ENCODE results near the gene ERBB4. TPM values are rescaled to one million over a fixed set of nuclear protein-coding genes. Genes with fewer than 3 reads are reported as not detected.

Gene ERBB4
- polyA plus RNA-seq, 1 of the 3 experiments (the other 2 are of a cell fraction): 0.05 TPM

GRCh38 chr2:211837206-211837605, 701.4 kb downstream of the ERBB4 start (continued):
- TF ChIP-seq, protein P1, sequence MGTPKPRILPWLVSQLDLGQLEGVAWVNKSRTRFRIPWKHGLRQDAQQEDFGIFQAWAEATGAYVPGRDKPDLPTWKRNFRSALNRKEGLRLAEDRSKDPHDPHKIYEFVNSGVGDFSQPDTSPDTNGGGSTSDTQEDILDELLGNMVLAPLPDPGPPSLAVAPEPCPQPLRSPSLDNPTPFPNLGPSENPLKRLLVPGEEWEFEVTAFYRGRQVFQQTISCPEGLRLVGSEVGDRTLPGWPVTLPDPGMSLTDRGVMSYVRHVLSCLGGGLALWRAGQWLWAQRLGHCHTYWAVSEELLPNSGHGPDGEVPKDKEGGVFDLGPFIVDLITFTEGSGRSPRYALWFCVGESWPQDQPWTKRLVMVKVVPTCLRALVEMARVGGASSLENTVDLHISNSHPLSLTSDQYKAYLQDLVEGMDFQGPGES (IDR thresholded peaks at IDR 0.05; ENCODE audit: low read depth, low read length): no peak
- TF ChIP-seq RCOR1 (IDR thresholded peaks at IDR 0.05; ENCODE audit: low read length) (no peak), CHD2 (IDR thresholded peaks at IDR 0.05; ENCODE audit: low read length, partially characterized antibody) (no peak), TEAD4 (IDR thresholded peaks at IDR 0.05; ENCODE audit: borderline replicate concordance, insufficient read depth) (no peak), ZBTB33 (IDR thresholded peaks at IDR 0.05; ENCODE audit: borderline replicate concordance, low read depth) (no peak)

DNA sequence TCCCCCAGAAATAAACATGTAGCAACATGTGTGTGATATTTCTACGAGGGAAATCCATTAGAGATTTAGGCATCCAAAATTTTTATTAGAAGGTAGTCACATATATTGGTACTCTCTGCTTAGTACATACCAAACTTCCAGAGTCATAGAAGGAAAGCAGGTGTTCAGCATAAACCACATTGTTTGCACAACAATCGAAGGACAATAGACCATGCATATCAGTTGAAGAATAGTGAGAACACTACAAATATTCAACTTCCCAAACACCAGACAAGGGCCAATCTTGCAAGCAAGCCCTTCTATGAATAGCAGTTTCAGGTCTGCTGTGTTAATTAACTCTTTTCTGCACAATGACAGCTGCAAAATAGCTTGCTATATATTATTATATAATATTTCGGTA, 702.2 kb downstream of the ERBB4 start:
- no peaks in the 10 kb centered on the region for H3K36me3 ChIP-seq (replicated peaks in 1 of 2; ENCODE audit: control insufficient read depth in 1 of 2, insufficient read depth in 2 of 2, low read length in 1 of 2)
- H3K9me3 ChIP-seq: no peaks in the 10 kb centered on the region
- no peak overlapping the region for H3K27ac ChIP-seq (ENCODE audit: low read depth in 2 of 2, low read length in 1 of 2)
- WGBS (ENCODE audit: low lambda C conversion rate): 43% methylated on average over 3 of the region's 3 CpGs
- no peak overlapping the region for H3K4me3 ChIP-seq (ENCODE audit: low read depth in 2 of 2, low read length in 1 of 2)
- no peaks in the 10 kb centered on the region for H4K20me1 ChIP-seq (ENCODE audit: insufficient read depth)
- POLR2A ChIA-PET: no interaction called here
- DNase-seq: no peak
- TF ChIP-seq NFIC (IDR thresholded peaks at IDR 0.05; ENCODE audit: borderline replicate concordance) (no peak), RXRA (IDR thresholded peaks at IDR 0.05; ENCODE audit: borderline replicate concordance, low read depth) (no peak), CHD2 (IDR thresholded peaks at IDR 0.05; ENCODE audit: low read length, partially characterized antibody) (no peak), FOXJ3 (CRISPR knock-in tag; IDR thresholded peaks at IDR 0.05) (no peak)
- H3K4me1 ChIP-seq (ENCODE audit: control insufficient read depth in 1 of 2, insufficient read depth in 2 of 2, low read depth in 1 of 2, low read length in 1 of 2): no peaks in the 10 kb centered on the region
- H3K9ac ChIP-seq: no peak overlapping the region
- no peaks in the 10 kb centered on the region for H3K9me2 ChIP-seq
- H3F3A ChIP-seq (replicated peaks; ENCODE audit: insufficient read depth): no peaks in the 10 kb centered on the region
- no peak overlapping the region for H3K4me2 ChIP-seq
- no peak overlapping the region for H2AFZ ChIP-seq (ENCODE audit: low read depth)
- CTCF ChIA-PET: interaction anchor here (1.0 to 1.7 kb wide), 2 partner anchors 11 to 555 kb away, joined by 3 to 4 read pairs; no protein-coding TSS in a partner anchor
- no peaks in the 10 kb centered on the region for H3K79me2 ChIP-seq (ENCODE audit: insufficient read depth)
- H3K27me3 ChIP-seq (ENCODE audit: insufficient read depth): no peaks in the 10 kb centered on the region

GRCh38 chr2:211835695-211836094, 702.9 kb downstream of the ERBB4 start:
- no peaks in the 10 kb centered on the region for H3K4me1 ChIP-seq (ENCODE audit: control insufficient read depth in 1 of 2, insufficient read depth in 2 of 2, low read depth in 1 of 2, low read length in 1 of 2)
- no peaks in the 10 kb centered on the region for H4K20me1 ChIP-seq (ENCODE audit: insufficient read depth)
- H3K9me3 ChIP-seq: no peaks in the 10 kb centered on the region
- H3K4me2 ChIP-seq: no peak overlapping the region
- H3K27me3 ChIP-seq (ENCODE audit: insufficient read depth): no peaks in the 10 kb centered on the region
- no peaks in the 10 kb centered on the region for H3F3A ChIP-seq (replicated peaks; ENCODE audit: insufficient read depth)
- TF ChIP-seq, protein P1 (IDR thresholded peaks at IDR 0.05; ENCODE audit: low read depth, low read length): no peak
- TF ChIP-seq ELF1 (IDR thresholded peaks at IDR 0.05) (no peak), USF2 (IDR thresholded peaks at IDR 0.05; ENCODE audit: borderline replicate concordance, low read depth, low read length) (no peak), EP300 (IDR thresholded peaks at IDR 0.05; ENCODE audit: borderline replicate concordance in 1 of 2, low read depth in 1 of 2, low read length in 1 of 2) (no peak), TEAD4 (IDR thresholded peaks at IDR 0.05; ENCODE audit: borderline replicate concordance, insufficient read depth) (no peak), SIN3A (IDR thresholded peaks at IDR 0.05; ENCODE audit: borderline replicate concordance, low read depth, low read length) (no peak), GATA2 (CRISPR knock-in tag; IDR thresholded peaks at IDR 0.05) (no peak)
- TF ChIP-seq, protein P2, sequence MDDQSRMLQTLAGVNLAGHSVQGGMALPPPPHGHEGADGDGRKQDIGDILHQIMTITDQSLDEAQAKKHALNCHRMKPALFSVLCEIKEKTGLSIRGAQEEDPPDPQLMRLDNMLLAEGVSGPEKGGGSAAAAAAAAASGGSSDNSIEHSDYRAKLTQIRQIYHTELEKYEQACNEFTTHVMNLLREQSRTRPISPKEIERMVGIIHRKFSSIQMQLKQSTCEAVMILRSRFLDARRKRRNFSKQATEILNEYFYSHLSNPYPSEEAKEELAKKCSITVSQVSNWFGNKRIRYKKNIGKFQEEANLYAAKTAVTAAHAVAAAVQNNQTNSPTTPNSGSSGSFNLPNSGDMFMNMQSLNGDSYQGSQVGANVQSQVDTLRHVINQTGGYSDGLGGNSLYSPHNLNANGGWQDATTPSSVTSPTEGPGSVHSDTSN (IDR thresholded peaks at IDR 0.05): no peak
- no peak overlapping the region for H2AFZ ChIP-seq (ENCODE audit: low read depth)
- H3K79me2 ChIP-seq (ENCODE audit: insufficient read depth): no peaks in the 10 kb centered on the region
- 49% methylated on average over 2 of the region's 2 CpGs for WGBS (ENCODE audit: low lambda C conversion rate)
- no peaks in the 10 kb centered on the region for H3K9me2 ChIP-seq
- ChIA-PET POLR2A (no interaction called here), CTCF (interaction anchor here (0.7 to 1.2 kb wide), 3 partner anchors 77 to 554 kb away, joined by 3 read pairs; no protein-coding TSS in a partner anchor)
- H3K4me3 ChIP-seq (ENCODE audit: low read depth in 2 of 2, low read length in 1 of 2): no peak overlapping the region
- no peak overlapping the region for H3K9ac ChIP-seq
- no peak for DNase-seq
- H3K27ac ChIP-seq (ENCODE audit: low read depth in 2 of 2, low read length in 1 of 2): no peak overlapping the region
- no peaks in the 10 kb centered on the region for H3K36me3 ChIP-seq (replicated peaks in 1 of 2; ENCODE audit: control insufficient read depth in 1 of 2, insufficient read depth in 2 of 2, low read length in 1 of 2)

Measured in SK-N-SH (cell line).